OCI-LY7 (cell line): ENCODE results near the gene TCERG1L. TPM values are rescaled to one million over a fixed set of nuclear protein-coding genes. Genes with fewer than 3 reads are reported as not detected.

Experiments used
- BruUV-seq: library from RNA; stranded (reverse); fragments of 400-500 nt; replicated peaks from 2 replicates; lab custom pipeline; 2021; lab: Mats Ljungman, UMichigan
- CTCF ChIA-PET: fragments of 300-600 bp; sonication (Branson Sonifier 250); formaldehyde crosslinking; loops from one replicate; lab custom pipeline; 2022; ENCODE audit warnings: antibody characterized with exemption; ENCODE audit not compliant: unreplicated experiment; lab: Charles Lee
- POLR2A ChIA-PET: fragments of 300-600 bp; sonication (Branson Sonifier 250); formaldehyde crosslinking; loops from one replicate; lab custom pipeline; 2022; ENCODE audit warnings: antibody characterized with exemption; lab: Charles Lee
- DNase-seq: peaks from one replicate; pipeline ENCODE4 v3.0.0-alpha.2; 2015; ENCODE audit warnings: low spot score
- H2AFZ ChIP-seq: fragments of 200-600 bp; sonication (generic), shearing (Covaris generic); 2 replicates; pipeline ENCODE4 v1.6.1; 2014; ENCODE audit warnings: mild to moderate bottlenecking, antibody characterized with exemption, low read length, moderate library complexity
- H3K27ac ChIP-seq: fragments of 200-600 bp; sonication (generic); 2 replicates; pipeline ENCODE4 v1.5.1; 2014; ENCODE audit warnings: mixed run types, low read depth, mild to moderate bottlenecking, moderate library complexity, low read length, inconsistent platforms; ENCODE audit not compliant: poor library complexity, severe bottlenecking
- H3K36me3 ChIP-seq: fragments of 200-600 bp; sonication (generic); 2 replicates; pipeline ENCODE4 v1.6.1; 2014; ENCODE audit warnings: mild to moderate bottlenecking, antibody characterized with exemption, low read length, moderate library complexity, mixed read lengths; ENCODE audit not compliant: insufficient read depth
- H3K4me1 ChIP-seq: fragments of 200-600 bp; sonication (generic); 2 replicates; pipeline ENCODE4 v1.5.1; 2014; ENCODE audit warnings: mild to moderate bottlenecking, low read length; ENCODE audit not compliant: insufficient read depth, poor library complexity, severe bottlenecking
- H3K4me2 ChIP-seq: fragments of 200-600 bp; sonication (generic); 2 replicates; pipeline ENCODE4 v1.6.1; 2014; ENCODE audit warnings: mild to moderate bottlenecking, low read length
- H3K4me3 ChIP-seq: fragments of 200-600 bp; sonication (generic); 2 replicates; pipeline ENCODE4 v1.5.1; 2014; ENCODE audit warnings: mild to moderate bottlenecking, low read depth, low read length; ENCODE audit not compliant: poor library complexity, severe bottlenecking
- H3K79me2 ChIP-seq: fragments of 200-600 bp; sonication (generic); 2 replicates; pipeline ENCODE4 v1.6.1; 2016; ENCODE audit warnings: low read depth, mild to moderate bottlenecking, low read length, moderate library complexity, mixed read lengths; ENCODE audit not compliant: insufficient read depth
- H3K9me2 ChIP-seq: fragments of 200-600 bp; sonication (generic); 2 replicates; pipeline ENCODE4 v1.6.1; 2016; ENCODE audit warnings: mild to moderate bottlenecking, low read length, mixed read lengths; ENCODE audit not compliant: insufficient read depth
- H3K9me3 ChIP-seq: fragments of 200-600 bp; sonication (generic); 2 replicates; pipeline ENCODE4 v1.6.1; 2014; ENCODE audit warnings: mild to moderate bottlenecking, mixed run types, low read length, mixed read lengths
- H4K20me1 ChIP-seq: fragments of 200-600 bp; sonication (generic); 2 replicates; pipeline ENCODE4 v1.6.1; 2014; ENCODE audit warnings: mild to moderate bottlenecking, antibody characterized with exemption, low read length, moderate library complexity, mixed read lengths; ENCODE audit not compliant: insufficient read depth
- EZH2phosphoT487 ChIP-seq: fragments of 200-600 bp; sonication (generic); IDR thresholded peaks from 2 replicates; pipeline ENCODE4 v1.6.1; 2018; ENCODE audit warnings: low read depth, borderline replicate concordance, mild to moderate bottlenecking, mixed run types, antibody characterized with exemption, low read length, moderate library complexity, mixed read lengths
- intact Hi-C: fragments of 100-400 bp; cut with micrococcal nuclease; formaldehyde crosslinking; loops from one replicate; pipeline ENCODE4 v1.10.0; 2022; ENCODE audit not compliant: unreplicated experiment
- total RNA-seq, 2 experiments: library from RNA; depleted of rRNA in 1 of 2; stranded (reverse); fragments of >200 nt in 1 of 2; shearing (Covaris generic) in 1 of 2; gene quantifications; 2 replicates each; pipeline ENCODE4 v1.2.3, GENCODE V29; 2014 to 2022
- TF ChIP-seq, protein P1 (sequence below): fragments of 200-600 bp; sonication (generic); conservative IDR thresholded peaks from 2 replicates; pipeline ENCODE4 v1.5.1; 2014; ENCODE audit warnings: mild to moderate bottlenecking, antibody characterized with exemption, low read length, moderate library complexity, mixed read lengths

The TCERG1L gene
- total RNA-seq, 2 experiments from 2014 or later: not detected

DNA sequence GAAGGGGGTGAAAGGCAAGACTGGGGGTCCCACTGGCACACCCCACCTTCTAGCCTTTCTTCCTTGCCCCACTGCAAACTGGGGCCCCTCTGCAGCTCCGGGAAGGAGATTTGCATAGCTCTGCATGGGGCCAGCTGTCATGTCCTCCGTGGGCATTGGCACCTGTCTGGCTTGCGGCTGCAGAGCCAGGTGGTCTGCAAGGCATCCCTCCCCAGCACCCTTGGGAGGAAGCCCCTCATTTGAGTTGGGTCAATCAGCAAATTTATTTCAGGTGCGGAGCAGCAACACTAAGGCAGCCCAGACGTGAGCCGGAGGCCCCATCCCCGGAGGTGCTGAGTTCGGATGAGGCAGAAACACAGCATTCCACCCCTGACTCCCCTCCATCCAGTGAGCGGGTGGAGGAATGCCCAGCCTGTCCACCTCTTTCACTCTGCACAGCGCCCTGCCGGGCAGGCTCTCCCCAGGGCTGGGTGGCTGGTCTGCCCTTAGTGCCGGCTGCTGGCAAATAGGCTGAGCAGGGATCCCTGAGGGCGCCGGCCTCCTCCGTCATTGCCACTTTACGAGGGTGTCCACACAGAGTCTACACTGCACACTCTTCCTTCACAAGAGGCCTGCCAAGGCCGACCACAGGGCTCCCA, 143.2 kb downstream of the TCERG1L start:
- no peak overlapping the region for H3K4me2 ChIP-seq
- no peak for DNase-seq
- H4K20me1 ChIP-seq: no peaks in the 10 kb centered on the region
- ChIA-PET POLR2A (no interaction called here), CTCF (no interaction called here)
- no peak overlapping the region for H2AFZ ChIP-seq
- no TSS peak for BruUV-seq
- no peak for TF ChIP-seq EZH2phosphoT487
- TF ChIP-seq, protein P1, sequence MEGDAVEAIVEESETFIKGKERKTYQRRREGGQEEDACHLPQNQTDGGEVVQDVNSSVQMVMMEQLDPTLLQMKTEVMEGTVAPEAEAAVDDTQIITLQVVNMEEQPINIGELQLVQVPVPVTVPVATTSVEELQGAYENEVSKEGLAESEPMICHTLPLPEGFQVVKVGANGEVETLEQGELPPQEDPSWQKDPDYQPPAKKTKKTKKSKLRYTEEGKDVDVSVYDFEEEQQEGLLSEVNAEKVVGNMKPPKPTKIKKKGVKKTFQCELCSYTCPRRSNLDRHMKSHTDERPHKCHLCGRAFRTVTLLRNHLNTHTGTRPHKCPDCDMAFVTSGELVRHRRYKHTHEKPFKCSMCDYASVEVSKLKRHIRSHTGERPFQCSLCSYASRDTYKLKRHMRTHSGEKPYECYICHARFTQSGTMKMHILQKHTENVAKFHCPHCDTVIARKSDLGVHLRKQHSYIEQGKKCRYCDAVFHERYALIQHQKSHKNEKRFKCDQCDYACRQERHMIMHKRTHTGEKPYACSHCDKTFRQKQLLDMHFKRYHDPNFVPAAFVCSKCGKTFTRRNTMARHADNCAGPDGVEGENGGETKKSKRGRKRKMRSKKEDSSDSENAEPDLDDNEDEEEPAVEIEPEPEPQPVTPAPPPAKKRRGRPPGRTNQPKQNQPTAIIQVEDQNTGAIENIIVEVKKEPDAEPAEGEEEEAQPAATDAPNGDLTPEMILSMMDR: no peak
- no peaks in the 10 kb centered on the region for H3K36me3 ChIP-seq
- no peaks in the 10 kb centered on the region for H3K79me2 ChIP-seq
- H3K9me2 ChIP-seq: no peaks in the 10 kb centered on the region
- H3K9me3 ChIP-seq: no peaks in the 10 kb centered on the region
- intact Hi-C loops: no loop called here
- no peaks in the 10 kb centered on the region for H3K4me1 ChIP-seq
- no peak overlapping the region for H3K4me3 ChIP-seq
- H3K27ac ChIP-seq: no peak overlapping the region

GRCh38 chr10:131167036-131167860, 144.3 kb downstream of the TCERG1L start:
- H3K4me1 ChIP-seq: no peaks in the 10 kb centered on the region
- no peak overlapping the region for H3K4me2 ChIP-seq
- H3K9me3 ChIP-seq: no peaks in the 10 kb centered on the region
- H3K4me3 ChIP-seq: no peak overlapping the region
- H4K20me1 ChIP-seq: no peaks in the 10 kb centered on the region
- no peak overlapping the region for H2AFZ ChIP-seq
- no TSS peak for BruUV-seq
- H3K27ac ChIP-seq: no peak overlapping the region
- H3K9me2 ChIP-seq: no peaks in the 10 kb centered on the region
- ChIA-PET POLR2A (no interaction called here), CTCF (no interaction called here)
- no peaks in the 10 kb centered on the region for H3K79me2 ChIP-seq
- intact Hi-C loops: no loop called here
- no peak for TF ChIP-seq EZH2phosphoT487
- TF ChIP-seq, protein P1: no peak
- H3K36me3 ChIP-seq: no peaks in the 10 kb centered on the region
- no peak for DNase-seq

DNA sequence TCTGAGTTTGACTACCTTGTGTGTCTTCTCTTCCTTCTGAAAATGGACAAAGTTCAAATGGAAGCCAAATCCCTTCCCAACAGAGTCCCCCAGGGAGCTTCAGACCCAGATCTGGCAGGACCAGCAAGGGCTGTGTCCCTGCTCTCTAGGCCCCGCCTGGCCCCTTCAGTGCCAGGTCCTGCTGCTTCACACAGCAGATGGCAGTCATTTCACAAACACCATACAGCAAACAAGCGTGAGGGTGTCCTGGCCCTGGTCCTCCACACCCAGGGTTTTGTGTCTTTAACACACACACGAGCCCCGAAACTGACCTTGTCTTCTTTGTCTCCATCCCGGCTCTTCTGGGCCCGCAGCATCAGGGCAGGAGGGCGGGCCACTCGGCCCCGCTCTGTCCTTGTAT, 145.0 kb downstream of the TCERG1L start:
- Histone ChIP-seq H3K36me3 (no peaks in the 10 kb centered on the region), H3K9me2 (no peaks in the 10 kb centered on the region), H3K4me1 (no peaks in the 10 kb centered on the region), H3K9me3 (no peaks in the 10 kb centered on the region), H3K4me3 (no peak overlapping the region), H3K27ac (no peak overlapping the region), H2AFZ (no peak overlapping the region), H3K79me2 (no peaks in the 10 kb centered on the region), H4K20me1 (no peaks in the 10 kb centered on the region), H3K4me2 (no peak overlapping the region)
- DNase-seq: no peak
- intact Hi-C loops: no loop called here
- ChIA-PET CTCF (no interaction called here), POLR2A (no interaction called here)
- TF ChIP-seq EZH2phosphoT487: no peak
- TF ChIP-seq, protein P1: no peak
- no TSS peak for BruUV-seq
